Fibroblast of gingiva (primary cell): Measurements from ENCODE around the gene RFK.

Experiments
- DNase-seq: peaks from one replicate; pipeline ENCODE4 v3.0.0-alpha.2; 2011; ENCODE audit warnings: low read depth

RFK gene

GRCh38 chr9:76405868-76406267 is 11.6 kb upstream of the RFK start:
- DNase-seq, result peak; percentile 23

- no peak for DNase-seq
Measured at GRCh38 chr9:76405340-76405739, 11.1 kb upstream of the RFK start.

- no peak for DNase-seq
Measured at GRCh38 chr9:76404401-76404800, 10.2 kb upstream of the RFK start.

GRCh38 chr9:76403352-76403751 is 9.1 kb upstream of the RFK start:
- peak; percentile 85 for DNase-seq

GRCh38 chr9:76401580-76402354 is 7.5 kb upstream of the RFK start:
- DNase-seq, result no peak

- no peak for DNase-seq
Measured at GRCh38 chr9:76401176-76401575, 7.0 kb upstream of the RFK start.

- no peak for DNase-seq
Measured at GRCh38 chr9:76400534-76401096, 6.4 kb upstream of the RFK start.

- peak; percentile 37 for DNase-seq
Measured at GRCh38 chr9:76399856-76400255, 5.6 kb upstream of the RFK start.

GRCh38 chr9:76396597-76396996 is 2.4 kb upstream of the RFK start:
- DNase-seq, result no peak

- DNase-seq, result no peak
Measured at GRCh38 chr9:76396144-76396543, 1.9 kb upstream of the RFK start.

- DNase-seq, result no peak
Measured at GRCh38 chr9:76395381-76395780, 1.2 kb upstream of the RFK start.

GRCh38 chr9:76394960-76395252 is 680 bp upstream of the RFK start:
- DNase-seq, result peak; percentile 34

- DNase-seq, result no peak
Measured at GRCh38 chr9:76390656-76391055, 3.6 kb downstream of the RFK start.

- no peak for DNase-seq
Measured at GRCh38 chr9:76379494-76379893, 14.7 kb downstream of the RFK start.

- no peak for DNase-seq
Measured at GRCh38 chr9:76378367-76379073, 15.7 kb downstream of the RFK start.

GRCh38 chr9:76377791-76378190 is 16.4 kb downstream of the RFK start:
- no peak for DNase-seq

GRCh38 chr9:76374783-76375559 is 19.3 kb downstream of the RFK start:
- peak; percentile 72 for DNase-seq

GRCh38 chr9:76373784-76374474 is 20.3 kb downstream of the RFK start:
- no peak for DNase-seq

GRCh38 chr9:76373173-76373783 is 20.9 kb downstream of the RFK start:
- DNase-seq, result peak; percentile 69

- DNase-seq, result no peak
Measured at GRCh38 chr9:76372336-76372735, 21.9 kb downstream of the RFK start.

GRCh38 chr9:76371901-76372300 is 22.3 kb downstream of the RFK start:
- DNase-seq, result peak; percentile 41
